ENCODE data around the gene SPATS2.
"Not testable (repeated sequence)": the region's sequence is repeated elsewhere in the genome, so short reads cannot be mapped to it uniquely, and the experiment has no call there.

Gene SPATS2
- 5.8 to 8.0 reads per million in 2 donors for total RNA-seq

DNA sequence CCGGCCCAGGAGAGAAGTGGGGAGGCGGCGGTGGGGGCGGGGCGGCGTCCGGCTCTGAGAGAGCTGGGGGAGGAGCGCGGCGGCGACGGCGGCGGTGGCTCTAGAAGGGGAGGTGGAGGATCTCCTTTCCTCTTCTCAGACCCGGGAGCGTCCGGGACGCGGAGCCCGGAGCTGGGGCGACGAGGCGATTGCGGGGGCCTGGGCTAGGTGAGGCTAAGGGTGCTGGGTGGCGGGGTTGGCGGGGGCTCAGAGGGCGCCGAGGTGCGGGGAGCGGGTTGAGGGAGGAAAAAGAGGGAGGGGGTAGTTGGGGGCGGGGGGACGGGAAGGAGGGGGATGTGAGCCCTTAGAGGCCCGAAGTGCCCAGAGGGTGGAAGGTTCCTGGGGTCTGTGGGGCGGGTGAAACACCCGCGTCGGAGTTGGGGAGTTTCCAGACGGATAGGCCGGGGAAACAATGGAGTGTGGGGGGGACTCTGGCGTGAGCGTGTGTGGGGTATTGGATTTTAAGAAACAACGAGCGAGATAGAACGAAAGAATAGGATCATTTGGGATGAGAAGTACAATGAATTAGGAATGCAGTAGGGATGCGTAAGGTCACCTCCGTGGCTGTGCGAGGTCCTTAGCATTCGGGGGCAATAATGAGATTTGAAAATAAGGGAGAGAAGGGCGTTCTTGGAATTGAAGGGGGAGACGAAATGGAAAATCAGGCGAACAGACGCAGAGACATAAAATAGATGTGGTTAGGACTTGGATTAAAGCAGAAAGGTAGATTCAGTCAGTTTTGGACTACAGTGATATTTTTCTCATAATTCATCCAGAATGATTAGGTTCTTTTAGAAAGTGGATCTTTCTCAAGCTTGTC, at the start of gene SPATS2:
SPATS2 (plus strand) TSS at position 82 of the 859 bp plus-strand sequence. CDS start 93,551 bp downstream, outside the sequence.
- DNase-seq, result no peak

DNA sequence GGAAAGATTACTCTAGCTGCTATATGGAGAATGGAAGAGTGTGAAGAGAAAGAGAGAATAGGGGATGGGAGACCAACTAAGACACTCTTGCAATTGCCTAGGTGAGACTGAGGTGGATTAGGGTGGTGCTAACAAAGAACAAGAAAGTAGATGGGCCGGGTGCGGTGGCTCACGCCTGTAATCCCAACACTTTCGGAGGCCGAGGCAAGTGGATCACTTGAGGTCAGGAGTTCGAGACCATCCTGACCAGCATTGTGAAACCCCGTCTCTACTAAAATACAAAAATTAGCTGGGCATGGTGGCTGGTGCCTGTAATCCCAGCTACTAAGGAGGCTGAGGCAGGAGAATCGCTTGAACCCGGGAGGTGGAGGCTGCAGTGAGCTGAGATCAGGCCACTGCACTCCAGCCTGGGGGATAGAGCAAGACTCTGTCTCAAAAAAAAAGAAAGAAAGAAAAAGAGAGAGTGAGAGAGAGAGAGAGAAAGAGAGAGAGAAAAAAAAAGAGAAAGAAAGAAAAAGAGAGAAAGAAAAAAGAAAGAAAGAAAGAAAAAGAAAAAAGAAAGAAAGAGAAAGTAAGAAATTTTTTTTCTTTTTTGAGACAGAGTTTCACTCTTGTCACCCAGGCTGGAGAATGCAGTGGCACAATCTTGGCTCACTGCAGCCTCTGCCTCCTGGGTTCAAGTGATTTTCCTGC, 46.7 kb upstream of the SPATS2 start:
- not testable (repeated sequence) for DNase-seq

DNA sequence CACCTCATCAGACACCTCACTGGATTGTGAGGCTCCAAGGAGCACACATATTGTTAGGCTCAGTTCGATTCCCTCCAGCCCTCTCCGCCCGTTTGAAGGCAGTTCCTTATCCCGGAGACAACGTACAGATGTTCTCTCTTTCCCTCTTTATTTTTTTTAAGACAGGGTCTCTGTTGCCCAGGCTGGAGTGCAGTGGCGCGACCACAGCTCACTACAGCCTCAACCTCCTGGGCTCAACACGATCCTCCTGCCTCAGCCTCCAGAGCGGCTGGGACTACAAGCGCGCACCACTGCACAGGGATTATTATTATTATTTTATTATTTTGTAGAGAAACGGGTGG, 44.9 kb upstream of the SPATS2 start:
- no peak for DNase-seq

DNA sequence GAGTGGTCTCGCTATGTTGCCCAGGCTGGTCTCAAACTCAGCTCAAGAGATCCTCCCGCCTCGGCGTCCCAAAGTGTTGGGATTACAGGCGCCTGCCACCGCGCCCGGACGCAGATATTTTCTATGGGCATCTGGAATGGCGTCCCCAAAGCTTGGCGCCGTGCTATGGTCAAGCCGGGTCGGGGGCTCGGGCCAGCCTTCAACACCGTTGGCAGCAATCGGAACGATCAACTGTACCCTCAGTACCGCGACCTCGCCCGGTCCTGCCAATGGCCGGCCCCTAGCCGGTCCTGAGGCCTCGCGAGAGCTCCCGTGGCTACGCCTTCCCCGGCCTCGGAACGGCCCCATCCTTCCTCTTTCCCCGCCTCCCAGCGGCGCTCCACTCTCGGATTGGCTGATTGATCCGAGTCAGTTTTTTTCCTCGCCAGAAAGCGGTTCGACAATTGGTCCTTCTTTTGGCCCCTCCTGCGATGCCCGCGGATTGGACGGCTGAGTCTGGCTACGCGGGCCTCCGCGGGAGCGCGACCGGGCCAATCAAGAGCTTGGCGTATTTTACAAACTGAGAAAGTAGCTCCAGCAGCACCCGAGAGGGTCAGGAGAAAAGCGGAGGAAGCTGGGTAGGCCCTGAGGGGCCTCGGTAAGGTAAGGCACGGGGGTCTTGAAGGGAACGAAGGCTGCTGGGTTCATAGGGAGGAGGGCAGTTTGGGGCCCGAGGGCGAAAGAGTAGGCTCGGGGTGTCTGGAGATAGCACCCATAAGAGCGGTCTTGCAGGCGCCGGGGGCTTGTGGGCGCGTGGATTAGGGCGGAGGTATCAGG, 44.3 kb upstream of the SPATS2 start, which contains the start of gene TROAP:
TROAP (plus strand) TSS at position 548 of the 816 bp plus-strand sequence. CDS start 354 bp downstream, outside the sequence.
- DNase-seq, result peak; percentile 92

DNA sequence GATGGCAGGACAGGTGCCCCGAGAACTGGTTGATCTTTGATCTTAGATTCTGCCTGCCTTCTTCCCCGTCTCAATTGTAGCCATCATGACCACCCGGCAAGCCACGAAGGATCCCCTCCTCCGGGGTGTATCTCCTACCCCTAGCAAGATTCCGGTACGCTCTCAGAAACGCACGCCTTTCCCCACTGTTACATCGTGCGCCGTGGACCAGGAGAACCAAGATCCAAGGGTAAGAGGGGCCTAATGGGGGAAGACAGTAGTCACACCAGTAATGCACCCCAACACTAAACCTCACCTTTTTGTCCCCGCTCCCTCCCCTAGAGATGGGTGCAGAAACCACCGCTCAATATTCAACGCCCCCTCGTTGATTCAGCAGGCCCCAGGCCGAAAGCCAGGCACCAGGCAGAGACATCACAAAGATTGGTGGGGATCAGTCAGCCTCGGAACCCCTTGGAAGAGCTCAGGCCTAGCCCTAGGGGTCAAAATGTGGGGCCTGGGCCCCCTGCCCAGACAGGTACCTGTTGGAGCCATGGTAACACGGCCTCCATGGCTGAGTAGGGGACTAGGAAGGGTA, 43.7 kb upstream of the SPATS2 start:
- DNase-seq, result no peak

DNA sequence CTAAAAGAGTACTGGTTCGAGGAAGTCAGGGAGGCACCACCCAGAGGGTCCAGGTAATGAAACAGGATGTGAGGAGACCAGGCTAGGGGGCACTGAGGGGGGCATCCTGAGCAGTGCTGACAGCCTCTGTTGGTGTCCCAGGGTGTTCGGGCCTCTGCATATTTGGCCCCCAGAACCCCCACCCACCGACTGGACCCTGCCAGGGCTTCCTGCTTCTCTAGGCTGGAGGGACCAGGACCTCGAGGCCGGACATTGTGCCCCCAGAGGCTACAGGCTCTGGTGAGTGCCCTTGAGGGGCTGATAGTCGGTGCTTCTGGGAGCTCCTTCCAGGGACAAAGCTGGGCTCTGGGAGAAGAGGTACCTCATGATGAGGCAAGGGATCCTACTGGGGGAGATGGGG, 41.7 kb upstream of the SPATS2 start:
- DNase-seq, result no peak

DNA sequence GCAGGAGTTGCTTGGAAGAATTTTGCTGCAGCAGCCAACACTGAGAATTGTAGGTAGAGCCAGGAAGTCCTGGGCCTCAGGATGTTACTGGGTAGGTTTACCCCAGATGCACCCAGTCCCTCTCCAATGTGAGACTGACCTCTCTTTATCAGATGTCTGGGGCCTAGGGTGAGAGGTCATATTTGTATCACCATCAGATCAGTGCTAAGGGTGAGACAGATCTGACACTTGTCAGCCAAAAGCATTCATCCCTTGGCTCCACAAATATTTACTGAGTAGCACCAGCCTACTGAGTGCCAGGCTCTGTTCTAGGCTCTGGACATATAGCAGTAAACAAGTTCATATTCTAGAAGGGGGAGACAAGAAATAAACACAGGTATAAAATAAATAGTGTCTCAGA, 39.9 kb upstream of the SPATS2 start:
- DNase-seq, result no peak

DNA sequence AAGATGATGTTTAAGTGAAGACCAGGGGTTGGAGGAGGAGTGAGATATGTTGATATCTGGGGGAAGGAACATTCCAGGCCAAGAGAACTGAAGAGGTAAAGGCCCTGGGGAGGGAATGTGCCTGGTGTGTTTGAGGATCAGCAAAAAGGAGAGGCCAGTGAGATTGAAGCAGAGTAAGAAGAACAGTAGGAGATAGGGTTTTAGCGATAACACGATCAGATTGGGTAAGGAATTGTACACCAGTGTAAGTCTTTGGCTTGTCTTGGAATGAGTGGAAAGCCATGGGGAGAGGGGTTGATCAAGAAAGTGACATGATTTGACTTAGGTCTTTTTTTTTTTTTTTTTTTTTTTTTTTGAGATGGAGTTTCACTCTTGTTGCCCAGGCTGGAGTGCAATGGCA, 39.4 kb upstream of the SPATS2 start:
- no peak for DNase-seq

DNA sequence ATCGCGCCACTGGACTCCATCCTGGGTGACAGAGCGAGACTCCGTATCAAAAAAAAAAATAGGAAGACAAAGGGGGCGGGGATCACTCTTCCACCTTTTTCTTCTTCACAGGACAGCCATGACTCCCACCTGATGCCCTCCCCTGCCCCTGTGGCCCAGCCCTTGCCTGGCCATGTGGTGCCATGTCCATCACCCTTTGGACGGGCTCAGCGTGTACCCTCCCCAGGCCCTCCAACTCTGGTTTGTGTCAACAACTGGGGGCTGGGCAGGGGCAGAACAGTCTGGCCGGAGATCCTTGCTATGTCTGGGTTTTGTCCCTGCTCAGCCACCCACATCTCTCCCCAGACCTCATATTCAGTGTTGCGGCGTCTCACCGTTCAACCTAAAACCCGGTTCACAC, 38.4 kb upstream of the SPATS2 start:
- DNase-seq, result no peak

DNA sequence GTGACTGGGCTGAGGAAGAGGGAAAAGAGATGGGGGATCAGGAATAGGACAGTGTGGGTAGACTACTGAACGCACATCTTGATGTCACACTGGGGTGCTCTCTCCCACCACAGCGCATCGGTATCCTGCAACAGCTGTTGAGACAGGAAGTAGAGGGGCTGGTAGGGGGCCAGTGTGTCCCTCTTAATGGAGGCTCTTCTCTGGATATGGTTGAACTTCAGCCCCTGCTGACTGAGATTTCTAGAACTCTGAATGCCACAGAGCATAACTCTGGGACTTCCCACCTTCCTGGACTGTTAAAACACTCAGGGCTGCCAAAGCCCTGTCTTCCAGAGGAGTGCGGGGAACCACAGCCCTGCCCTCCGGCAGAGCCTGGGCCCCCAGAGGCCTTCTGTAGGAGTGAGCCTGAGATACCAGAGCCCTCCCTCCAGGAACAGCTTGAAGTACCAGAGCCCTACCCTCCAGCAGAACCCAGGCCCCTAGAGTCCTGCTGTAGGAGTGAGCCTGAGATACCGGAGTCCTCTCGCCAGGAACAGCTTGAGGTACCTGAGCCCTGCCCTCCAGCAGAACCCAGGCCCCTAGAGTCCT, 37.1 kb upstream of the SPATS2 start:
- no peak for DNase-seq

DNA sequence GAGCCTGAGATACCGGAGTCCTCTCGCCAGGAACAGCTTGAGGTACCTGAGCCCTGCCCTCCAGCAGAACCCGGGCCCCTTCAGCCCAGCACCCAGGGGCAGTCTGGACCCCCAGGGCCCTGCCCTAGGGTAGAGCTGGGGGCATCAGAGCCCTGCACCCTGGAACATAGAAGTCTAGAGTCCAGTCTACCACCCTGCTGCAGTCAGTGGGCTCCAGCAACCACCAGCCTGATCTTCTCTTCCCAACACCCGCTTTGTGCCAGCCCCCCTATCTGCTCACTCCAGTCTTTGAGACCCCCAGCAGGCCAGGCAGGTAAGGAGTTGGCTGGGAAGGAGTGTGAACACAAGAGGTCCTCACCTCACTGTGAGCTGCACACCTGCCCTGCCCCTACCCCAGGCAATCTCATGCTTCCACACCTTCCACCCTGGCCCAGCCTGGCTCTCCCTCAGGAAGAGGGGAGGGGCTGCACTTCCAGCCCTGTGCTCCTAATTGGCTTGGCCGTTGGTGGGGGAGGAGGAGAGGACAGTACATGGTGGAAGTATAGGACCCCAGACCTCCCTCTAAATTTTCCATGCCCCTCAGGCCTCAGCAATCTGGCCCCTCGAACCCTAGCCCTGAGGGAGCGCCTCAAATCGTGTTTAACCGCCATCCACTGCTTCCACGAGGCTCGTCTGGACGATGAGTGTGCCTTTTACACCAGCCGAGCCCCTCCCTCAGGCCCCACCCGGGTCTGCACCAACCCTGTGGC, 36.5 kb upstream of the SPATS2 start:
- DNase-seq, result no peak

DNA sequence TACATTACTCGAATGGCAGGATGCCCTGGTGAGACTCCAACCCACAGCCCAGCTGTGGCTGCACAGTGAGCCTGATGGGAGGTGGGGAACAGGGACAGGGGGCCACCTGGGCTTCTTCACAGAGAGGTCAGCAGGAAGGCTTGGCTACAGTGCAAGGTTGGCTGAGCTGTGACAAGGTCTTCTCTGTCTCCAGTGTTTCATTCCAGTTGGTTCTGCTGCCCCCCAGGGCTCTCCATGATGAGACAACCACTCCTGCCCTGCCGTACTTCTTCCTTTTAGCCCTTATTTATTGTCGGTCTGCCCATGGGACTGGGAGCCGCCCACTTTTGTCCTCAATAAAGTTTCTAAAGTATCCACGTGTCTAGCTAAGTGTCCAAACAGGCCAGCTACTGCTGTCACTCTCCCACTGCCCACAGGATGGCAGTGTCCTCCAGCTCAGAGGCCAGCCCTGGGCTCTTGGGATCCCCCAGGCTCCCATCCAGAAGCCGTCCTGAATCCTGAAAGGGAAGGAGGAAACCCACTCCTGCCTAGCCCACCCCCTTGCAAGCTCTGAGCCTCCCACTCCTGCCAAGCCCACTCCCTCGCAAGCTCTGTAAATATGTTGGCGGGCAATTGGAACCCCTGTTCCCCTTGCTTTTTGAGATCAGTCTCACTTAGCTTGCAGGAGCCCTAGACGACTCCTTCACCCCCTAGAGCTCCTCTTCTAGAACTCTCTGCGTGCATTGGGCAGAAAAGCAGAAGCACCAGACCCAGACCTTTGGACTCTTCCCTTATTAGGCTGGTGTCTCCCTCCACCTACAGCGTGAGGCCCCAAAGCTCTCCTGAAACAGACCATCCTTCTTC, 35.7 kb upstream of the SPATS2 start:
- DNase-seq, result no peak

DNA sequence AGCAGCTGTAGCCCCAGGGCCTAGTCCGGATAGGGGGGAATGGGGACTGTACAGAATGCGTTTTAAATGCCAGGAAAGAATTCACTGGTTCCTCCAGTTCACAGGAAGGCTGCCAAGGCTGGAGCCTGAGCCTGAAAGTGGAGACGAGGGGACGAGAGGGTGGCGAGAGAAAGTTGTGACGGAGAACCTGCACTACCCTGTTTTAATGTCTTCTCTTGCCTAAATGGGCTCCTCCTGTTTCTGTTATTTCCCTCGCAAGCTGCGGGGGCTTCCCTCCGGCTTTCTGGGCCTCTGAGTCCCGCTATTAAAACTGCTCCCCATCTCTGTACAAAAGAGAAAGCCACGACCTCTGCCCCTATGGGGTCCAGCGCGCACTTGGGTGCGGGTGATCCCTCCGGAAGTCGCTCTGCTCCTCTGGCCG, 34.8 kb upstream of the SPATS2 start:
- no peak for DNase-seq

DNA sequence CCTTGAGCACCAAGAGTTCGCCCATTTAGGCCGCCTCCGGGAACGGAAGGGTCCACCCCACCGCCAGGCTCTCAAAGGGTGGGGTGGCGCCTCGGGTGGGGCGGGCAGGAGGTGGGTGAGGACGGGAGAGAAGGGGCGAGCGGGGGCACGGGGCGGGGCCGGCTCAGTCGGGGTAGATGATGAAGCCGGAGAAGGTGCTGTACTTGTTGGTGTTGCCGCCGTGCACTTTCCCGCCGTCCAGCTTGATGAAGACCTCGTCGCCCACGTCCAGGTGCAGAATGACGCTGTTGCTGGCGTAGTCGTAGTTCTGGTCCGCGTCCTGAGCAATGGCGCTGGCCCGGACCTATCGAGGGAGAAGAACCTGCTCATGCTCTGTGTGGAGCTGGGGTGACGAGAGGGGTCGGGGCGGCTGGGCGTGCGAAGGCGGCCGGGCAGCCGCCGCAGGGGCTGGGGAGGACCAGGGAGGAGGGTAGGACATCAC, 34.3 kb upstream of the SPATS2 start:
- DNase-seq, result no peak

DNA sequence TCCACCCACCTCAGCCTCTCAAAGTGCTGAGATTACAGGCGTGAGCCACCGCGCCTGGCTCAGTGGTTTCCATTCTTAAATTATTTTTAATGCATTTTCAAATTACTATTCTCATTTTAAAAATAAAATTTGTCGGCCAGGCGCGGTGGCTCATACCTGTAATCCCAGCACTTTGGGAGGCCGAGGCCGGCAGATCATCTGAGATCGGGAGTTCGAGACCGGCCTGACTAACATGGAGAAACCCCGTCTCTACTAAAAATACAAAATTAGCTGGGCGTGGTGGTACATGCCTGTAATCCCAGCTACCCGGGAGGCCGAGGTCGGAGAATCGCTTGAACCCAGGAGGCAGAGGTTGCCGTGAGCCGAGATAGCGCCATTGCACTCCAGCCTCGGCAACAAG, 33.5 kb upstream of the SPATS2 start:
- DNase-seq, result not testable (repeated sequence)

DNA sequence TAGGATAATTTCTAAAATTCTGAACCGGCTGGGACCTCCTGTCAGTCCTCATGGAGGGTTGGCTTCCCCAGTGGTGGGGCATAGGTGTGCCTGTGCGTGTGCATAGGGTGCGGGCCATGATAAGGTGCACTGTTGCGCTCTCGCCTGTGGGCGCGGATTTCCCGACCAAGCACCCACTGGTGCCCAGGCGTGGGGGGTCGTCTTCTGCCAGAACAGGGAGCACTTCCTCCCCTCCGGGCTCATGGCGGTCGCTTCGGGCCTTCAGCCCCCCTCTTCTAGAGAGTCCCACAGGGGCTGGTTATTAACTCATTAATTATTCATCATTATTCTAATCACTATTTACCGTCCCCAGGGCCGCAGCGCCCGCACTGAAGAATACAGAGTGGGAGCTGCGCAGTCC, 33.0 kb upstream of the SPATS2 start:
- no peak for DNase-seq

DNA sequence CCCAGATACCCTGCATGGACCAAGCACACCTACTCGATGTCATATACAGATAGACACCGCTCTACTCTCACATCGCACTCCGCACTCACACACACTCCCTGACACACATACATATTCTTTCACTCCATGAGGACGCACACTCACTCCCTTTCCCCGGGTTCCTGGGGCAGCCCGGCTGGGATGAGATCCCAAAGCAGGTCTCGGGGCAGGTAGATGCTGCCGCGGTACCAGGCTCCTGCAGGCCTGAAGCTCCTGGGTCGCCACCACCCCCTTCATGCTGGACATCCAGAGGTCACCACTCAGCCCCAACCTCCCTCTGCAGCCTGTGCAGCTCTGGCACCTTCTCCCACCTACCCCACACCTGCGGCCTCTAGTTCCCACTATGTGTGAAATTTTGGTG, 32.6 kb upstream of the SPATS2 start:
- no peak for DNase-seq

DNA sequence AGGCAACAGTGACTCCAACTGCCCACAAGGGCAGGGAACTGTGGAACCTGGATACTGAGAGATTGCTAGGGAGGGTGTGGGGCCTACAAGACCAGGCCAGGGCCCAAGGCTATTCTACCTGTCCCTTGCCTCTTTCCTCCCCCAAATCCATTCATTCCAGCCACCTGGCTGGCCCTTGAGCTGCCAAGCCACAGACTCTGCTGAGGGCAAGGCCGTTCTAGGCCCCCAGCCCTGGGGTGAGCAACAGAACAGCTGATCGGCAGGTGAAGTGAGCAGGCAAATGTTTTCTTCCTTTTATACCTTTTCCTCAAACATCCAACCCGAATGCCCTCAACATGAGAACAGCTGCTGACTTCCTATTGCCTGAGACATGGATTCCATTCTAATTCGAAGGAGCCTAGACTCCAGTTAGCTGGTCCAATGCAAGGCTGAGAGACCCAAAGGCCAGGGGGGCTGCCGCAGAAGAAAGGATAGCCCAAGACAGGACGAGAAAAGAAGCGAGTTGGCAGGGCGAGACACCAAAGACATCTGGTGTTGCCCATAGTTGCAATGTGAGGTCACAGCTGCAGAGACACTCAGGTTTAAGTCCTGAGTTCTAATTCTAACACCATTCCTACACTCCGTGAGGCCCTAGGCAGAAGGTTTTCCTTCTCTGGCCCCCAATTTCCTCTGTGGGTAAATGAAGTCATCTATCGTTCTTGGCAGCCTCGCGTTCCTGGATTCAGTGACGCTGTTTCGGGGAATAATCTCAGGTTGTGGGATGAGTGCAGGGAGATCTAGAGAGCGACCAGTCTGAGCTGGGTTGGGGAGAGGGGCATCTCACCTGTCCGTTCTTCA, 31.9 kb upstream of the SPATS2 start:
- DNase-seq, result no peak

DNA sequence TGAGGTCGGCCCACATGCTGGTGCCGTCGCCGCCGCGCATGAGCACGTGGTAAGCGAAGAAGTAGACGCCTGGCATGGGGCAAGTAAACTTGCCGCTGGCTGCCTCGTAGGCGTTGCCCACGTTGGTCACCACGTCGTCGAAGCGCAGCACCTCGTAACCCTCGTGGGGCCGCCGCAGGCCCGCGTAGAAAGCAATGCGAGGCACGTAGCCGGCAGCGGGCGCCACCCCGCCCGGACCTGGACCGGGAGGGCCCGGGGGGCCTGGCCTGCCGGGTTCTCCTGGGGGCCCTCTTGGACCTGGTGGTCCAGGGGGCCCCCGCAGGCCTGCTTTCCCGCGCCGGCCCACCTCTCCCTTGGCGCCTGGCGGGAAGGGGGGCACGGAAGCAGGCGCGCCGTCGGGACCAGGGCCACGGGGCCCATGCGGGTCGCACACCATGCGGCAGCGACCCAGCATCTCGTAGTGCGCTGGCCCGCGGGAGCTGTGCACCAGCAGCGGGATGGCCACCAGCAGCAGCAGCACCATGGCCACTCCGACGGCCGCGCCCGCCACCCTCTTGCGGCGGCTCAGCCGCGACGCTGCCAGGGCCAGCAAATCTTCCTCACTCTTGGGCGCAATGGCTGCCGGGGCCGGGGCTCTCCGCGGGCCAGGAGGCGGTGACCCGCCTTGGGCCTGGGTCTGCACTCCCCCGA, 31.2 kb upstream of the SPATS2 start:
- DNase-seq, result no peak
